Measurements from ENCODE around the gene DCAF8. TPM values are rescaled to one million over a fixed set of nuclear protein-coding genes. Genes with fewer than 3 reads are reported as not detected.

The DCAF8 gene
- total and polyA plus RNA-seq, 2 experiments from 2014 or later, result 79.7 to 80.4 TPM

GRCh38 chr1:160245434-160245833 lies 16.9 kb downstream of the DCAF8 start:
- H4K20me1 ChIP-seq (ENCODE audit: insufficient read depth), result no peaks in the 10 kb centered on the region; the same call in 1 of the 2 replicates
- H3K4me3 ChIP-seq, result no peak overlapping the region

GRCh38 chr1:160244209-160244608 lies 18.1 kb downstream of the DCAF8 start:
- Histone ChIP-seq H3K9me2 (ENCODE audit: insufficient read depth) (no peaks in the 10 kb centered on the region), H3K36me3 (ENCODE audit: low read depth) (peaks cover 11% of the 10 kb centered on the region), H3F3A (ENCODE audit: insufficient read depth) (no peaks in the 10 kb centered on the region), H3K4me3 (no peak overlapping the region), H3K9me3 (ENCODE audit: low read depth) (no peaks in the 10 kb centered on the region), H4K20me1 (ENCODE audit: insufficient read depth) (no peaks in the 10 kb centered on the region; the same call in 1 of the 2 replicates), H2AFZ (no peak overlapping the region), H3K79me2 (ENCODE audit: insufficient read depth) (peaks cover 79% of the 10 kb centered on the region), H3K27me3 (replicated peaks; ENCODE audit: insufficient read depth) (no peaks in the 10 kb centered on the region), H3K4me1 (ENCODE audit: insufficient read depth) (no peaks in the 10 kb centered on the region), H3K27ac (no peak overlapping the region), H3K9ac (no peak overlapping the region), H3K4me2 (ENCODE audit: unreplicated experiment) (no peak overlapping the region)
- WGBS, 2 experiments (ENCODE audit: low coverage in 1 of 2, low lambda C conversion rate in 2 of 2, missing lambda C conversion rate in 2 of 2), result 100% methylated on average over 1 of the region's 1 CpG
- TF ChIP-seq EZH2phosphoT487 (IDR thresholded peaks at IDR 0.05; ENCODE audit: insufficient read depth, low read depth) (no peak), EZH2 (IDR thresholded peaks at IDR 0.05; ENCODE audit: insufficient read depth, poor library complexity, severe bottlenecking) (no peak)
- in situ Hi-C loops (cut with MboI), result no loop called here
- DNase-seq, result no peak

More at GRCh38 chr1:160245434-160245833, 16.9 kb downstream of the DCAF8 start:
- no peak overlapping the region for H3K27ac ChIP-seq
- no peak overlapping the region for H3K4me2 ChIP-seq (ENCODE audit: unreplicated experiment)
- H3K27me3 ChIP-seq (replicated peaks; ENCODE audit: insufficient read depth), result no peaks in the 10 kb centered on the region
- H2AFZ ChIP-seq, result no peak overlapping the region
- H3K4me1 ChIP-seq (ENCODE audit: insufficient read depth), result no peaks in the 10 kb centered on the region
- H3K9me3 ChIP-seq (ENCODE audit: low read depth), result no peaks in the 10 kb centered on the region
- H3K9ac ChIP-seq, result no peak overlapping the region
- peaks cover 4% of the 10 kb centered on the region for H3K36me3 ChIP-seq (ENCODE audit: low read depth)
- 94 to 97% methylated on average over 1 of the region's 1 CpG for WGBS, 2 experiments (ENCODE audit: low coverage in 1 of 2, low lambda C conversion rate in 2 of 2, missing lambda C conversion rate in 2 of 2)
- in situ Hi-C loops (cut with MboI), result no loop called here
- H3K9me2 ChIP-seq (ENCODE audit: insufficient read depth), result no peaks in the 10 kb centered on the region
- no peak for TF ChIP-seq EZH2phosphoT487 (IDR thresholded peaks at IDR 0.05; ENCODE audit: insufficient read depth, low read depth)
- TF ChIP-seq EZH2 (IDR thresholded peaks at IDR 0.05; ENCODE audit: insufficient read depth, poor library complexity, severe bottlenecking), result no peak
- H3K79me2 ChIP-seq (ENCODE audit: insufficient read depth), result peaks cover 91% of the 10 kb centered on the region
- no peak for DNase-seq
- H3F3A ChIP-seq (ENCODE audit: insufficient read depth), result no peaks in the 10 kb centered on the region

- DNase-seq, result no peak
- Histone ChIP-seq H3F3A (ENCODE audit: insufficient read depth) (no peaks in the 10 kb centered on the region), H3K9me2 (ENCODE audit: insufficient read depth) (no peaks in the 10 kb centered on the region), H3K4me1 (ENCODE audit: insufficient read depth) (no peaks in the 10 kb centered on the region), H3K9me3 (ENCODE audit: low read depth) (no peaks in the 10 kb centered on the region), H3K27ac (no peak overlapping the region), H3K36me3 (ENCODE audit: low read depth) (peaks cover 15% of the 10 kb centered on the region), H3K4me2 (ENCODE audit: unreplicated experiment) (no peak overlapping the region), H3K79me2 (ENCODE audit: insufficient read depth) (peaks cover 75% of the 10 kb centered on the region), H3K4me3 (no peak overlapping the region), H3K27me3 (replicated peaks; ENCODE audit: insufficient read depth) (no peaks in the 10 kb centered on the region), H4K20me1 (ENCODE audit: insufficient read depth) (no peaks in the 10 kb centered on the region; the same call in 1 of the 2 replicates), H3K9ac (no peak overlapping the region), H2AFZ (no peak overlapping the region)
- in situ Hi-C loops (cut with MboI), result no loop called here
- no peak for TF ChIP-seq EZH2phosphoT487 (IDR thresholded peaks at IDR 0.05; ENCODE audit: insufficient read depth, low read depth)
- TF ChIP-seq EZH2 (IDR thresholded peaks at IDR 0.05; ENCODE audit: insufficient read depth, poor library complexity, severe bottlenecking), result no peak
These were observed 18.6 kb downstream of the DCAF8 start for GRCh38 chr1:160243767-160244166.

- no peak for DNase-seq
- no peaks in the 10 kb centered on the region for H3K27me3 ChIP-seq (replicated peaks; ENCODE audit: insufficient read depth)
- peaks cover 45% of the 10 kb centered on the region for H3K36me3 ChIP-seq (ENCODE audit: low read depth)
- H3K27ac ChIP-seq, result no peak overlapping the region
- no peaks in the 10 kb centered on the region for H3K4me1 ChIP-seq (ENCODE audit: insufficient read depth)
- 92 to 94% methylated on average over 24 of the region's 24 CpGs for WGBS, 2 experiments (ENCODE audit: low coverage in 1 of 2, low lambda C conversion rate in 2 of 2, missing lambda C conversion rate in 2 of 2)
- TF ChIP-seq EZH2 (IDR thresholded peaks at IDR 0.05; ENCODE audit: insufficient read depth, poor library complexity, severe bottlenecking), result no peak
- TF ChIP-seq EZH2phosphoT487 (IDR thresholded peaks at IDR 0.05; ENCODE audit: insufficient read depth, low read depth), result no peak
- no peaks in the 10 kb centered on the region for H4K20me1 ChIP-seq (ENCODE audit: insufficient read depth)
- no peak overlapping the region for H3K4me3 ChIP-seq
- H3K79me2 ChIP-seq (ENCODE audit: insufficient read depth), result peaks cover 34% of the 10 kb centered on the region
- no peaks in the 10 kb centered on the region for H3K9me3 ChIP-seq (ENCODE audit: low read depth)
- H3F3A ChIP-seq (ENCODE audit: insufficient read depth), result no peaks in the 10 kb centered on the region
- H3K4me2 ChIP-seq (ENCODE audit: unreplicated experiment), result no peak overlapping the region
- H2AFZ ChIP-seq, result no peak overlapping the region
- no peak overlapping the region for H3K9ac ChIP-seq
- in situ Hi-C loops (cut with MboI), result no loop called here
- H3K9me2 ChIP-seq (ENCODE audit: insufficient read depth), result no peaks in the 10 kb centered on the region
These were observed 22.6 kb downstream of the DCAF8 start for GRCh38 chr1:160239582-160240299.

All from GM23248 (cell line).